Measurements from ENCODE around the gene PAPSS1. TPM values are rescaled to one million over a fixed set of nuclear protein-coding genes. Genes with fewer than 3 reads are reported as not detected.

Gene PAPSS1
- total RNA-seq, 1 experiment from 2014 or later: 83.6 TPM

GRCh38 chr4:107711831-107712230 lies 8.2 kb downstream of the PAPSS1 start:
- H3K27me3 ChIP-seq (ENCODE audit: insufficient read depth, low read length): no peaks in the 10 kb centered on the region
- no peak overlapping the region for H2BK5ac ChIP-seq (ENCODE audit: insufficient read length, low read length)
- no peak overlapping the region for H2AK5ac ChIP-seq (ENCODE audit: insufficient read length, low read length)
- DNase-seq: no peak
- no peak overlapping the region for H3K4me3 Mint-ChIP-seq
- no peak overlapping the region for H3K23ac ChIP-seq (ENCODE audit: insufficient read length, low read depth, low read length)
- H4K20me1 ChIP-seq (ENCODE audit: control insufficient read depth, insufficient read depth, insufficient read length): no peaks in the 10 kb centered on the region
- no peak overlapping the region for H3K56ac ChIP-seq (ENCODE audit: insufficient read length, low read depth, low read length)
- H3K27ac ChIP-seq (ENCODE audit: insufficient read length, low read depth, low read length): no peak overlapping the region
- H4K91ac ChIP-seq (ENCODE audit: insufficient read length, low read depth, low read length): no peak overlapping the region
- H3K9me3 ChIP-seq (ENCODE audit: control insufficient read depth, low read depth, low read length): no peaks in the 10 kb centered on the region
- no peak overlapping the region for H2AFZ ChIP-seq (ENCODE audit: low read length)
- no CpG with 5 or more reads among the region's 3 CpGs for WGBS (ENCODE audit: extremely low coverage, insufficient read length, low lambda C conversion rate)
- H2BK20ac ChIP-seq (ENCODE audit: low read depth, low read length, poor library complexity, severe bottlenecking): no peak overlapping the region
- H3K4me1 ChIP-seq (ENCODE audit: insufficient read depth, low read length): no peaks in the 10 kb centered on the region; the same call in 1 of the 2 replicates
- H4K8ac ChIP-seq (replicated peaks; ENCODE audit: insufficient read length, low read depth, low read length): no peak overlapping the region
- peaks cover 22% of the 10 kb centered on the region for H3K79me1 ChIP-seq (ENCODE audit: insufficient read depth, low read depth, low read length, poor library complexity, severe bottlenecking)
- no peaks in the 10 kb centered on the region for H3K27me3 Mint-ChIP-seq (ENCODE audit: low read depth)
- peaks cover 42 to 43% of the 10 kb centered on the region in 2 experiments for H3K4me1 Mint-ChIP-seq
- H3K9ac ChIP-seq (ENCODE audit: extremely low read depth, insufficient read length, low read length): no peak overlapping the region
- no peak overlapping the region for H3K14ac ChIP-seq (ENCODE audit: insufficient read depth, low read length)
- H2BK120ac ChIP-seq (ENCODE audit: low read depth, low read length, poor library complexity, severe bottlenecking): no peak overlapping the region
- no peak for TF ChIP-seq CTCF (conservative IDR thresholded peaks at IDR 0.05)
- no peak overlapping the region for H3K27ac Mint-ChIP-seq
- no peak overlapping the region for H2BK15ac ChIP-seq (ENCODE audit: low read depth, low read length)
- no peak overlapping the region for H3T11ph ChIP-seq (ENCODE audit: low read length)
- no peak overlapping the region for H4K5ac ChIP-seq (ENCODE audit: insufficient read length, low read depth, low read length)
- no peak overlapping the region for H3K18ac ChIP-seq (ENCODE audit: insufficient read length, low read depth, low read length)
- H2BK12ac ChIP-seq (ENCODE audit: insufficient read length, low read depth, low read length): no peak overlapping the region
- H3K4me2 ChIP-seq (ENCODE audit: insufficient read depth, insufficient read length, low read length): no peak overlapping the region
- H3K79me2 ChIP-seq (ENCODE audit: insufficient read depth, low read length): peaks cover 29% of the 10 kb centered on the region
- peaks cover 18 to 31% (median 29%) of the 10 kb centered on the region in 3 experiments; a peak in 6 of 7 replicates for H3K36me3 Mint-ChIP-seq (ENCODE audit: insufficient read depth in 1 of 3, low read depth in 3 of 3)
- H3K23me2 ChIP-seq (ENCODE audit: insufficient read length, low read depth, low read length, poor library complexity, severe bottlenecking): no peaks in the 10 kb centered on the region
- no peak overlapping the region for H3K4ac ChIP-seq (ENCODE audit: low read depth, low read length)
- H3K9me3 Mint-ChIP-seq: peaks cover 8 to 9% of the 10 kb centered on the region in 2 experiments; a peak in 4 of 5 replicates

All from H9 (cell line).